Ovary (tissue), 3 donors: Measurements from ENCODE around the gene RANBP17.

Source experiments
- EP300 ChIP-seq: sonication (generic); formaldehyde crosslinking; IDR thresholded peaks from one replicate; pipeline ENCODE4 v1.6.1; 2017; ENCODE audit warnings: antibody characterized with exemption
- POLR2A ChIP-seq: fragments of 450-650 bp; IDR thresholded peaks from one replicate; pipeline ENCODE4 v1.6.1; 2017; ENCODE audit warnings: antibody characterized with exemption, mild to moderate bottlenecking, moderate library complexity
- TF ChIP-seq, protein P1 (sequence below), 3 donors: fragments of 450-650 bp in 2 of 3; fragments of 200-600 bp in 1 of 3; IDR thresholded peaks; one replicate each; pipeline versions ENCODE4 v1.5.1 to v1.8.0; 2016 to 2022; ENCODE audit warnings: antibody characterized with exemption in 3 of 3, mild to moderate bottlenecking in 1 of 3
- donor health status: DM: no; HTN: no; CAD: no.

DNA sequence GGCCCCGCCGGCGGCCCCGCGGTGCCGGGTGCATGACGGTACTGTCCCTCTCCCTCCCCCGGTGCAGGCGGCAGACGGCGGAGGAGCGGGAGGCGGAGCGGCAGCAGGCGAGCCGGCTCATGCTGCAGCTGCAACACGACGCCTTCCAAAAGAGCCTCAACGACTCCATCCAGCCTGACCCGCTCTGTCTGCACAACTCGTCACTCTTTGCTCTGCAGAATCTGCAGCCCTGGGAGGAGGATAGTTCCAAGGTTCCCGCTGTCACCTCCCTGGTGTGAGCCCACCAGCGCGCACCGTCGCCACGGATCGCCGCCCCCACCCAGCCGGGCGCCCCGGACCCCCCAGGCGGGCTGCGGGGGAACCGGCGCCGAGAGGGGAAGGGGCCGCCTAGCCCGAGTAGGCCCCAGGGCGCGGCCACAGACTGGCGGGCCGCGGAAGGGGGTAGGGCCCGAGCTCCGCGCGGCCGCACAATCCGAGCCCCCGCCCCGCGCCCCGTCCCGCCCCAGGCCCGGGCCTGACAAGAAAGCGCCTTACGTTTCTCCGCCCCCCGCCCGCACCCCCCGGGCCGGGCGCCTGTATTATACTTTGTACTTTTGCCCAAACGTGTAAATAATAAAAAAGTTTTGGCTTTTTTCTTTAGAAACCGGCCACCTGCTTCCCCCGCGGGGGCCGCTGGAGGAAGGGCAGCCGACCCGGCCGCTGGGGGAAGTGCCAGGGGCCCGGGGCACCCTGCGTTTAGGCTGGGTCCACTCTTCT, 449.7 kb downstream of the RANBP17 start:
- TF ChIP-seq, protein P1, sequence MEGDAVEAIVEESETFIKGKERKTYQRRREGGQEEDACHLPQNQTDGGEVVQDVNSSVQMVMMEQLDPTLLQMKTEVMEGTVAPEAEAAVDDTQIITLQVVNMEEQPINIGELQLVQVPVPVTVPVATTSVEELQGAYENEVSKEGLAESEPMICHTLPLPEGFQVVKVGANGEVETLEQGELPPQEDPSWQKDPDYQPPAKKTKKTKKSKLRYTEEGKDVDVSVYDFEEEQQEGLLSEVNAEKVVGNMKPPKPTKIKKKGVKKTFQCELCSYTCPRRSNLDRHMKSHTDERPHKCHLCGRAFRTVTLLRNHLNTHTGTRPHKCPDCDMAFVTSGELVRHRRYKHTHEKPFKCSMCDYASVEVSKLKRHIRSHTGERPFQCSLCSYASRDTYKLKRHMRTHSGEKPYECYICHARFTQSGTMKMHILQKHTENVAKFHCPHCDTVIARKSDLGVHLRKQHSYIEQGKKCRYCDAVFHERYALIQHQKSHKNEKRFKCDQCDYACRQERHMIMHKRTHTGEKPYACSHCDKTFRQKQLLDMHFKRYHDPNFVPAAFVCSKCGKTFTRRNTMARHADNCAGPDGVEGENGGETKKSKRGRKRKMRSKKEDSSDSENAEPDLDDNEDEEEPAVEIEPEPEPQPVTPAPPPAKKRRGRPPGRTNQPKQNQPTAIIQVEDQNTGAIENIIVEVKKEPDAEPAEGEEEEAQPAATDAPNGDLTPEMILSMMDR (IDR thresholded peaks at IDR 0.05), result no peak
- TF ChIP-seq POLR2A, result no peak
- TF ChIP-seq EP300, result no peak
